Activated T-helper 1 cell treated with anti-CD3 and anti-CD28 coated beads, Interleukin-12 subunit alpha, Interleukin-12 subunit beta, Interleukin-2, Interleukin-4 antibody, amounts not matched to agents 30 ng/mL and 10 ng/mL and 1 ng/mL, durations not matched to agents 14 hours and 24 hours and 36 hours (primary cell): ENCODE results near the gene TTN. TPM values are rescaled to one million over a fixed set of nuclear protein-coding genes. Genes with fewer than 3 reads are reported as not detected.
"Not testable (repeated sequence)": the region's sequence is repeated elsewhere in the genome, so short reads cannot be mapped to it uniquely, and the experiment has no call there.

Experiments
- DNase-seq: peaks from one replicate; pipeline ENCODE4 v3.0.0; 2021; ENCODE audit warnings: low spot score
- H3K27ac Mint-ChIP-seq: one replicate; pipeline ENCODE4 v1.8.0; 2021; ENCODE audit warnings: mild to moderate bottlenecking, mixed read lengths
- H3K27me3 Mint-ChIP-seq: one replicate; pipeline ENCODE4 v1.8.0; 2022; ENCODE audit warnings: mild to moderate bottlenecking, moderate library complexity, mixed read lengths; ENCODE audit not compliant: insufficient read depth
- H3K36me3 Mint-ChIP-seq: one replicate; pipeline ENCODE4 v1.8.0; 2021; ENCODE audit warnings: low read depth, mixed read lengths
- H3K4me1 Mint-ChIP-seq: one replicate; pipeline ENCODE4 v1.8.0; 2021; ENCODE audit warnings: low read depth, mixed read lengths
- H3K4me3 Mint-ChIP-seq: one replicate; pipeline ENCODE4 v1.8.0; 2021; ENCODE audit warnings: mild to moderate bottlenecking, moderate library complexity, mixed read lengths
- H3K9me3 Mint-ChIP-seq: one replicate; pipeline ENCODE4 v1.8.0; 2021; ENCODE audit warnings: mixed read lengths
- intact Hi-C: fragments of 100-400 bp; cut with micrococcal nuclease; formaldehyde crosslinking; loops from one replicate; pipeline ENCODE4 v1.15.1; 2024
- total RNA-seq: library from RNA; stranded (reverse); gene quantifications from 2 replicates; pipeline ENCODE4 v1.2.3, GENCODE V29; 2022

The TTN gene
- total RNA-seq, 1 donor from 2014 or later: 1.7 TPM

DNA sequence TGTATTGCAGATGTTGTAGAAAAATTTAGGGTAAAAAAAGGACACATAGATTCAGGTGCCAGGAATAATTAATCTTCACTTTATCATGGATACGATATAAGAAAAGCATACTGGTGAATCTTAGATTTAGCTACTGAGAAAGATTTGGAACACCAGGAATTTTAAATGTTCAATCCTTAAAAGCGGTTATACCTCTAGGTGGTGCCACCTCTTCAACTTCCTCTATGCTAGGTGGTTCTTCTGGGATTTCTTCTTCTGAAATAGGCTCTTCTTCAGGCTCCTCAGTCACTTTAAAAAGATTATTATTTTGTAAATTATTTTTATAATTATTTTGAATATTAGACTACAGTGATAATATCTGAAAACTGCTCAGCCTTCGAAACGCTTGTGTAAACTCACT lies 133.1 kb downstream of the TTN start:
- no peaks in the 10 kb centered on the region for H3K4me1 Mint-ChIP-seq
- peaks cover 1% of the 10 kb centered on the region for H3K27me3 Mint-ChIP-seq
- no peak overlapping the region for H3K27ac Mint-ChIP-seq
- no peaks in the 10 kb centered on the region for H3K9me3 Mint-ChIP-seq
- H3K4me3 Mint-ChIP-seq: no peak overlapping the region
- intact Hi-C loops: no loop called here
- DNase-seq: no peak
- no peaks in the 10 kb centered on the region for H3K36me3 Mint-ChIP-seq

DNA sequence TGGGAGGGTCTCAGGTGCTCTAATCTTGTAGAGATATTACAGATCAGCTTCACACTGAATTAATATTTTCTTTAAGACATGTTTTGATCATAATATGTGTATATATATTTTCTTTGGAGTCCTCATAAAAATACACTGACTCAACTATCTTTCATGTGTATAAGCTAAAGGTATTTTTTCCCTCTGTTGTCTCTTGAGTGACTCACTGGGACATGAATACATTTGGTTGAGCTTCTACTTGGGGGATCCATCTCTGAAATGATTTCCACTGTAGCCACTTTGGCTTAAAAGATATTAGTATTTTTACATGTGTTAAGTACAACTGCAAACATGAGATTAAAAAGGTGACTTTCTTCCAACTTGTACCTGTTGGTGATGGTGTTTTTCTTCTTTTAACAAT lies 140.8 kb downstream of the TTN start:
- Mint-ChIP-seq H3K27me3 (no peaks in the 10 kb centered on the region), H3K4me1 (no peaks in the 10 kb centered on the region)

DNA sequence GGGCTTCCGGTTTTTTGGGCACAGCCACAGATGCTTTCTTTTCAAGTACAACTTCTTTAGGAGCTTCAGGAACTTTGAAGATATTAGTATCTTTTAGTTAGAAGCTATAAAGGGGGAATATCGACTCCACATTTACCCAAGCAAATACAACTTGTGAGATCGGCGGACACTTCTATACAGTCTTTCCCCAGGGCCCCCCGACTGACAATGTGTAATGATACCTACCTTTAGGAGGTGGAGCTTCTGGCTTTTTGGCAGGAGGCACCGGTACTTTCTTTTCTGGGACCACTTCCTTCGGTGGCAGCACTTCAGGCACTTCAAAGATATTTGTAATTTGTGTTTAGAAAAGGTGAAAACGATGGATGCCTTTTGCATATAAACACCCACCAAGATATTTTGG lies 148.7 kb downstream of the TTN start:
- H3K36me3 Mint-ChIP-seq, H3K27me3 Mint-ChIP-seq, H3K27ac Mint-ChIP-seq, intact Hi-C loops, DNase-seq, H3K4me3 Mint-ChIP-seq, H3K9me3 Mint-ChIP-seq, H3K4me1 Mint-ChIP-seq: not testable (repeated sequence)

More for the DNA sequence above, 140.8 kb downstream of the TTN start:
- Mint-ChIP-seq H3K27ac (no peak overlapping the region), H3K36me3 (no peaks in the 10 kb centered on the region), H3K4me3 (no peak overlapping the region), H3K9me3 (no peaks in the 10 kb centered on the region)
- DNase-seq: no peak
- intact Hi-C loops: no loop called here

DNA sequence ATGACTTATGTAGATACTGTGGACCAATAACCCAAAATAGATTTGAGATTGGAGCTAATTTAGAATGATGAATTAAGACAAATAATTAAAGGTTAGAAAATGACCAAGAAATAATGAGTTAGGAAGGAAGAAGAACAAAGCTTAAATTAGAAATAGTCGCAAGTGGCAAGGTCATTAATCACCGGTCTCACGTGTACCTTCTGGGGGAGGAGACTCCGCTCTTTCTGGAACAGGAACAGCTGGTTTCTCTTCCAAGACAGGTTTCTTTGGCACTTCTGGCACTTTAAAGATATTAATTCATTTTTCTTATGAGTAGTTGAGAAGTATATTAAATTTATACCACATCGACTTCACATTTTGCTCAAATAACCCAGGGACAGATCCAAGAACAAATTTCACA lies 156.7 kb downstream of the TTN start:
- Mint-ChIP-seq H3K4me3 (no peak overlapping the region), H3K36me3 (no peaks in the 10 kb centered on the region), H3K27me3 (no peaks in the 10 kb centered on the region), H3K4me1 (no peaks in the 10 kb centered on the region), H3K27ac (no peak overlapping the region), H3K9me3 (no peaks in the 10 kb centered on the region)
- no peak for DNase-seq
- intact Hi-C loops: no loop called here

DNA sequence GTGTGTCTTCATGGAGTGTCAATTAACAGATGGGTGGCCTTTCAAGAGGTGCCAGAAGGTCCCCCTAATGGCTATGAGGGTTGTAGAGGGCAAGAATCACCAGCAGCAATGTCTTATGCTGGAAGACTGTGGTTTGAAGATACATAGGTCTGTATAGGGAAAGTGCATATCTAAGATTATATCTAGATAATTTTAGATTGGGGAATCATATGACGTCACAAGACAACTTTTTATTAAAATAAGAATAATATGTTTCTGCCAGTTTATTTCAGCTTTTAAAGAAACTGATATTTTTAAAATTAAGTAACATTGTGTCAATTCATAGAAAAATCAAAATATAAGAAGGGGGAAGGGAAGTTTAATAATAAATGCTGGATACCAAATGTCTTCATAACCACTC lies 162.3 kb downstream of the TTN start:
- DNase-seq: no peak
- Mint-ChIP-seq H3K27ac (no peak overlapping the region), H3K4me1 (no peaks in the 10 kb centered on the region), H3K4me3 (no peak overlapping the region), H3K36me3 (no peaks in the 10 kb centered on the region), H3K9me3 (no peaks in the 10 kb centered on the region), H3K27me3 (no peaks in the 10 kb centered on the region)
- intact Hi-C loops: no loop called here

DNA sequence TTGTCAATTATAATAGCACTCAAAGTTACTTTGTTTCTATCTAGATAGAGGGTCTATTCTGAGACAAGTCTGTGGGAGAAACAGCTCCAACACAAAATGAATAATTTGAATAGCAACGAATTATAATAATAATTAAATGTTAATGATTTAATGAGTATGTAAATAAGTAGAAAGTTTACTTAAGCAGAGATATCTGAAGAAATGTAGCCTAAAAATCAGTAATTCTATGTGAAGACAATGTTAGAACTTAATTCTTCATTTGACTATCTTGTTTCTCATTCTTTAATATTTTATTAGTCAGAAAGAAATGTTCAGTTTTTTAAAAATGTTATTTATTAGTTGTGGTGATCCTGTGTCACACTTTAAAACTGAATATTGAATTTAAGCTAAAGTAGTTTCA lies 165.7 kb downstream of the TTN start:
- no peaks in the 10 kb centered on the region for H3K27me3 Mint-ChIP-seq
- intact Hi-C loops: no loop called here
- no peaks in the 10 kb centered on the region for H3K4me1 Mint-ChIP-seq
- H3K4me3 Mint-ChIP-seq: no peak overlapping the region
- no peaks in the 10 kb centered on the region for H3K9me3 Mint-ChIP-seq
- no peak for DNase-seq
- H3K36me3 Mint-ChIP-seq: no peaks in the 10 kb centered on the region
- H3K27ac Mint-ChIP-seq: no peak overlapping the region

DNA sequence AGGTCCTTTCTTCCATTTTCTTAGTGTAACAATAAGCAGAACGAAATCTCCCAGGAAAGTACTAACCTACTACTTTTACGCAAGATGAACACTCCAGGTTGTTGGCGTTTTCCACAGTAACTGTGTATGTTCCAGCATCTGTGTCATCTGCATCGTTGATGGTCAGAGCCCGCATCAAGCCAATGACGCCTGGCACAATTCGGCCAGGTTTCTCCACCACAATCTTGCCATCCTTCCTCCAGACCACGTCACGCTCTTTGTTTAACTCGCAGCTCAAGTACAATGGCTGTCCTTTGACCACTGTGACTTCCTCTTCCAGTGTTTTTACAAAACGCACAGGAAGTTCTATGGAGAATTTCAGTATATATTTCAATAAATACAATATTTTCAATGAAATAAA lies 171.3 kb downstream of the TTN start:
- no peaks in the 10 kb centered on the region for H3K4me1 Mint-ChIP-seq
- DNase-seq: no peak
- H3K27ac Mint-ChIP-seq: no peak overlapping the region
- no peak overlapping the region for H3K4me3 Mint-ChIP-seq
- no peaks in the 10 kb centered on the region for H3K27me3 Mint-ChIP-seq
- H3K9me3 Mint-ChIP-seq: no peaks in the 10 kb centered on the region
- intact Hi-C loops: loop anchor here (10.0 kb wide), 1 partner anchor 161 kb away; the partner anchor contains the start of gene FKBP7
- no peaks in the 10 kb centered on the region for H3K36me3 Mint-ChIP-seq

DNA sequence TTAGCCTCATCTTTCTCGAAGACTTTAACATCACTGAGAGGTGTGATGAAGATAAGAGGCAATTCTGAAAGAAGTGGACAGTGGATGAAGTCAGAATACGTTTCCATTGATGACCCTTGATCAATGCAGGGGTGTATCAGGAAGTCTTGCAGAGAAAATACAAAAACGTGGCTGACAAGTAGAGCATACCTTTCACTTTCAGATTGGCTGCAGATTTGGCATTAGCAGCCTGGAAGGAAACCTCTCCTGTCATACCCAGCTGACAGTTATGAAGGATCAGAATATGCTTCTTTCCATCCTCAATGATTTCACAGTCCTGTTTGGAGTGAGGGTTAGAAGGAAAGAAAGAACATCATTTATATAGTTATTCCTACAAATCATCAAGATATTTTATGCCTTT lies 174.5 kb downstream of the TTN start:
- H3K36me3 Mint-ChIP-seq: no peaks in the 10 kb centered on the region

DNA sequence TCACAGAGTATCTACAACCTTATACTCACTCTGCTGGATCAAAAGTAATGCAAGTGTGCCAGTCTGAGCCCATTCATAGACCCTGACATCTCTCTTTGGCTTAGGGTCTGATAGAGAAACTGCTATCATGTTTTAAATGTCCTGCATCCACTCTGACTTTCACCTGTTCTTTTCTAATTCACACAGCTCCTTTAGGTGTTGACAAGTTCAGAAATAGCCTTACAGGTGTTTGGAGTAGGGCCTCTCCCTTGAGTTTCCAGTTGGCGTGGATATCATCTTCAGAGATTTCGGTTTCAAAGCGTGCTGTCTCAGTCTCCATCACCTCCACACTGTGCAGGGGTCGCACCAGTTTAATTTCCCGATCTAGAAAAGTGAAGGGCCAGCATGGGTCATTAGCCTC lies 176.6 kb downstream of the TTN start:
- no peak overlapping the region for H3K27ac Mint-ChIP-seq
- H3K27me3 Mint-ChIP-seq: peaks cover 2% of the 10 kb centered on the region
- H3K4me1 Mint-ChIP-seq: no peaks in the 10 kb centered on the region
- DNase-seq: no peak
- no peaks in the 10 kb centered on the region for H3K9me3 Mint-ChIP-seq
- H3K36me3 Mint-ChIP-seq: no peaks in the 10 kb centered on the region
- intact Hi-C loops: loop anchor here (5.0 to 10.0 kb wide), 2 partner anchors 47 to 156 kb away; partner anchors contain the start of gene FKBP7
- H3K4me3 Mint-ChIP-seq: no peak overlapping the region

More for the DNA sequence above, 174.5 kb downstream of the TTN start:
- Mint-ChIP-seq H3K27ac (no peak overlapping the region), H3K4me1 (no peaks in the 10 kb centered on the region), H3K9me3 (no peaks in the 10 kb centered on the region), H3K27me3 (no peaks in the 10 kb centered on the region), H3K4me3 (no peak overlapping the region)
- intact Hi-C loops: loop anchor here (5.0 to 10.0 kb wide), 2 partner anchors 45 to 158 kb away; partner anchors contain the start of gene FKBP7
- no peak for DNase-seq

DNA sequence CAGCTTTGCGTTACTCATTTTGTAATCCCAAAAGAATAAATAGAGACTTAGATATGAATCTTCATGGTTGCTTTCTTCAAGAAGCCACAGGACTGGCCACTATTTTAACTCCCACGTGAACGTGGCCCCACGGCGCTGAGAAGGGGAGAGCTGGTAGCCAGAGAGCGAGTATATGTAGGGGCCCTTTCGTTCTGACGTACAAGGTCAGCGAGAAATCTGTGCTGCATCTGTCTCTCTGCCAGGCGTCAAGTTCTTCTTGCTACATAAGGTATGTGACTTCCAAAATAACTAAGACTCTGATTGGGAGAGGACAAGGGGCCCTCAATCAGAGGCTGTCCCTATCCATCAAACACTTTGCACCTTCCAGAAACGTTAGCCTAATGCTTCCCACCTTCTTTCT lies 177.8 kb downstream of the TTN start:
- Mint-ChIP-seq H3K4me3 (no peak overlapping the region), H3K27me3 (peaks cover 2% of the 10 kb centered on the region), H3K9me3 (no peaks in the 10 kb centered on the region), H3K4me1 (no peaks in the 10 kb centered on the region), H3K27ac (no peak overlapping the region), H3K36me3 (no peaks in the 10 kb centered on the region)
- intact Hi-C loops: no loop called here
- DNase-seq: no peak

DNA sequence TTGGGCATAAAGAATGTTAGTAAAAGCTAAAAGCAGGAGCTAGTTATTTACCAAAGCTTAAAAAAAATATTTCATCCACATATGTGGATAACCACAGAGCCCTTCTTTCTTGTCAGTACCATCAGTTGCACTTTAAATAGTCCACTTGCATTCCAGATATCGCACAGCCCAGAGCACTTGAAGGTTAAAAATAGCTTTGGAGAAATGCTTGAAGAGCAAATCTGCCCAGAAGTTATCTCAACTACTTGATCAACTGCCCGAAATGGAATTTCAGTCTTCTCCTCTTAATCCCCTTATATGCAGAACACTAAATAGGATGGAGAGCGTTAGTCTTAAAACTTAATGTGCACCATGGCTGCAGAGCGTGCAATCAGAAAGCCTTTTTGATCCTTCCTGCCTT lies 178.6 kb downstream of the TTN start:
- Mint-ChIP-seq H3K4me1 (no peaks in the 10 kb centered on the region), H3K9me3 (no peaks in the 10 kb centered on the region), H3K27me3 (peaks cover 2% of the 10 kb centered on the region), H3K4me3 (no peak overlapping the region), H3K27ac (no peak overlapping the region), H3K36me3 (no peaks in the 10 kb centered on the region)
- intact Hi-C loops: no loop called here
- DNase-seq: no peak

DNA sequence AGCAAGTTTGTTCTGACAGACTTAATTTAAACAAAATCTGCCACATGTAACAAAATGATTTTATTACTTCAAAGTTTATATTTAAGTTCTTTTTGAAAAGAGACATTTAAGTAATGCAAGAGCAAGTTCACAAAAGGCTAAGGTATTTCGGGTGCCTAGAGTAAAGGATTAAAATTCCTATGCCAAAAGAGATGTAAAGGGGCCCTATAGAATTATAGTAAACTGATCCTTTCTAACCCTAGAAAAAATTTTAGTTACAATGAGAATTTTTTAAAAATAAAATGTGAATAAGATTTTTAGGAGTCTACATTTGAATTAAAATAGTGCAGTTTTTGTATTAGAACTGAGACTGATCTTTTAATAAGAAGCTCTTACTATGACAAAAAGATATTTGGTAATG lies 179.8 kb downstream of the TTN start:
- no peak for DNase-seq
- Mint-ChIP-seq H3K27me3 (peaks cover 2% of the 10 kb centered on the region), H3K9me3 (no peaks in the 10 kb centered on the region), H3K27ac (no peak overlapping the region), H3K4me1 (no peaks in the 10 kb centered on the region), H3K4me3 (no peak overlapping the region), H3K36me3 (no peaks in the 10 kb centered on the region)
- intact Hi-C loops: no loop called here

DNA sequence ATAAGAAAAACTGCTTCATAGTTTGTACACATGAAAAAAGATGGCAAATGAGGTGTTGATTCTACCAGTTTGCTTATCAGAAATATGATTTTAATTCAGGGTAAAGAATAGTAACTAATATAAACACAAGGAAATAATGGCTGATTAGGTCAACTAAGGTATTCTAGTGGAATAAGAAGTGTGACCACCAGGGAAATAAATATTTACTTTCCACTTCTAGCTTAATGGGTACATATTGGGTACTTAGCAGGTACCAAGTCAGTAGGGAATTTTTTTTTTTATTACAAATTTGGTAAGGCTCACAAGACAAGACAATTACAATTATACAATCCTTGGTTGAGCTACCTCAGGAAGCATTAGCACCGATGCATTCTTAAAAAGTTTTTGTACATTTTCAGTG lies 191.3 kb downstream of the TTN start:
- H3K9me3 Mint-ChIP-seq: no peaks in the 10 kb centered on the region
- peaks cover 3% of the 10 kb centered on the region for H3K36me3 Mint-ChIP-seq
- no peak overlapping the region for H3K27ac Mint-ChIP-seq
- H3K4me3 Mint-ChIP-seq: no peak overlapping the region
- no peak for DNase-seq
- intact Hi-C loops: no loop called here
- no peaks in the 10 kb centered on the region for H3K4me1 Mint-ChIP-seq
- H3K27me3 Mint-ChIP-seq: no peaks in the 10 kb centered on the region

DNA sequence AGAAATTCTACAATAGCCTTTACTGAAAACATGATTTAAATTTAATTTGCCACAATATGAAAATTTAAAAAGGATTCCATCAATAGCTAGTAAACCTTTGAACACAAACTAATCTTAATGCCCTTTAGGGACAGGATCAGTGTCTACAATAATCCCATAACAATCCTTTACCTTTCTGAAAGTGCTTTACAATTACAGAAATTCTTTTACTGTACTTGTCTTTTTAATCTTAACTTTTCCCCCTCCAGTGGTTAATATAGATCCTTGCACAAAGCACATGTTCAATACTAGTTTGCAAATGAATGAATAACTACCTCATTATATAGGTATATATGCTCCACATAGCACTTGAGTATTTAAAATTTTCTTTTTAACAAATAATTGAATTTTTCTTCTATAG lies 204.3 kb downstream of the TTN start:
- H3K27ac Mint-ChIP-seq: no peak overlapping the region
- no peaks in the 10 kb centered on the region for H3K27me3 Mint-ChIP-seq
- H3K4me1 Mint-ChIP-seq: no peaks in the 10 kb centered on the region
- no peak for DNase-seq
- H3K4me3 Mint-ChIP-seq: no peak overlapping the region
- intact Hi-C loops: no loop called here
- H3K9me3 Mint-ChIP-seq: no peaks in the 10 kb centered on the region
- peaks cover 24% of the 10 kb centered on the region for H3K36me3 Mint-ChIP-seq
